Ovary (tissue), 3 donors: ENCODE measurements around the gene ZNHIT1.

Experiments
- CTCF ChIP-seq, 3 donors: fragments of 450-650 bp in 2 of 3; fragments of 200-600 bp in 1 of 3; IDR thresholded peaks; one replicate each; pipeline versions ENCODE4 v1.5.1 to v1.8.0; 2016 to 2022; ENCODE audit warnings: antibody characterized with exemption in 3 of 3, mild to moderate bottlenecking in 1 of 3
- EP300 ChIP-seq: sonication (generic); formaldehyde crosslinking; IDR thresholded peaks from one replicate; pipeline ENCODE4 v1.6.1; 2017; ENCODE audit warnings: antibody characterized with exemption
- POLR2A ChIP-seq: fragments of 450-650 bp; IDR thresholded peaks from one replicate; pipeline ENCODE4 v1.6.1; 2017; ENCODE audit warnings: antibody characterized with exemption, mild to moderate bottlenecking, moderate library complexity
- donor health status: DM: no; HTN: no; CAD: no.

- TF ChIP-seq EP300 = no peak
- TF ChIP-seq CTCF (IDR thresholded peaks at IDR 0.05) = peak; percentile 62 to 68 (median 66)
- no peak for TF ChIP-seq POLR2A
These were observed 48.0 kb upstream of the ZNHIT1 start for GRCh38 chr7:101169838-101170551.
